Measurements from ENCODE around the gene ARHGEF1.

GRCh38 chr19:41951686-41952172 is 68.7 kb downstream of the ARHGEF1 start:
- TF ChIP-seq, protein P1, sequence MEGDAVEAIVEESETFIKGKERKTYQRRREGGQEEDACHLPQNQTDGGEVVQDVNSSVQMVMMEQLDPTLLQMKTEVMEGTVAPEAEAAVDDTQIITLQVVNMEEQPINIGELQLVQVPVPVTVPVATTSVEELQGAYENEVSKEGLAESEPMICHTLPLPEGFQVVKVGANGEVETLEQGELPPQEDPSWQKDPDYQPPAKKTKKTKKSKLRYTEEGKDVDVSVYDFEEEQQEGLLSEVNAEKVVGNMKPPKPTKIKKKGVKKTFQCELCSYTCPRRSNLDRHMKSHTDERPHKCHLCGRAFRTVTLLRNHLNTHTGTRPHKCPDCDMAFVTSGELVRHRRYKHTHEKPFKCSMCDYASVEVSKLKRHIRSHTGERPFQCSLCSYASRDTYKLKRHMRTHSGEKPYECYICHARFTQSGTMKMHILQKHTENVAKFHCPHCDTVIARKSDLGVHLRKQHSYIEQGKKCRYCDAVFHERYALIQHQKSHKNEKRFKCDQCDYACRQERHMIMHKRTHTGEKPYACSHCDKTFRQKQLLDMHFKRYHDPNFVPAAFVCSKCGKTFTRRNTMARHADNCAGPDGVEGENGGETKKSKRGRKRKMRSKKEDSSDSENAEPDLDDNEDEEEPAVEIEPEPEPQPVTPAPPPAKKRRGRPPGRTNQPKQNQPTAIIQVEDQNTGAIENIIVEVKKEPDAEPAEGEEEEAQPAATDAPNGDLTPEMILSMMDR (IDR thresholded peaks at IDR 0.05; ENCODE audit: low read length) = peak; percentile 97
- TF ChIP-seq EZH2 (IDR thresholded peaks at IDR 0.05; ENCODE audit: borderline replicate concordance, low read length) = no peak
